AG09319 (cell line): Measurements from ENCODE around the gene MCC.

ENCODE experiments used
- DNase-seq: peaks from one replicate; pipeline ENCODE4 v3.0.0-alpha.2; 2010; ENCODE audit warnings: low read depth; ENCODE audit errors: extremely low read depth
- TF ChIP-seq, protein P1 (sequence below): IDR thresholded peaks from 2 replicates; pipeline ENCODE4 v1.5.1; 2011; ENCODE audit warnings: low read depth, mild to moderate bottlenecking, inconsistent platforms, low read length, moderate library complexity

MCC gene

DNA sequence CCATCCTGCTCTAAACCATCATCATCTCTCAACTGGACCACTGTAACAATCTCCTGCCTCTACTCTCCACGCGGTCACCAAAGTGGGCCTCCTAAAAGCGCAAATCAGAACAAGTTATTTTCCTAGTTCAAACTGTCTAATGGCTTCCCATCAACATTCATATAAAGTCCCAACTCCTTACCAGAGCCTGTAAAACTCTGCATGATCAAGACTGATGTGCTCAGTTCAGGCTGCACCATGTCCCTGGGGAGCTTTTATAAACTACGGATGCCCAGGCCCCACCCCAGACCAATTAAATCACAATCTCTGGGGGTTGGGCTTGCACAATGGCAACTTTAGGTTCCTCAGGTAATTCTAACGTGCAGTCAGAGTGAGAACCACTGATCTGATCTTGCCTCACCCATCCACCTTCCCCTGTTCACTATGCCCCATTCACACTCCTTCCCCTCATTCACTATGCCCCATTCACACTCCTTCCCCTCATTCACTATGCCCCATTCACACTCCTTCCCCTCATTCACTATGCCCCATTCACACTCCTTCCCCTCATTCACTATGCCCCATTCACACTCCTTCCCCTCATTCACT lies 382.5 kb downstream of the MCC start:
- DNase-seq: no peak
- TF ChIP-seq, protein P1, sequence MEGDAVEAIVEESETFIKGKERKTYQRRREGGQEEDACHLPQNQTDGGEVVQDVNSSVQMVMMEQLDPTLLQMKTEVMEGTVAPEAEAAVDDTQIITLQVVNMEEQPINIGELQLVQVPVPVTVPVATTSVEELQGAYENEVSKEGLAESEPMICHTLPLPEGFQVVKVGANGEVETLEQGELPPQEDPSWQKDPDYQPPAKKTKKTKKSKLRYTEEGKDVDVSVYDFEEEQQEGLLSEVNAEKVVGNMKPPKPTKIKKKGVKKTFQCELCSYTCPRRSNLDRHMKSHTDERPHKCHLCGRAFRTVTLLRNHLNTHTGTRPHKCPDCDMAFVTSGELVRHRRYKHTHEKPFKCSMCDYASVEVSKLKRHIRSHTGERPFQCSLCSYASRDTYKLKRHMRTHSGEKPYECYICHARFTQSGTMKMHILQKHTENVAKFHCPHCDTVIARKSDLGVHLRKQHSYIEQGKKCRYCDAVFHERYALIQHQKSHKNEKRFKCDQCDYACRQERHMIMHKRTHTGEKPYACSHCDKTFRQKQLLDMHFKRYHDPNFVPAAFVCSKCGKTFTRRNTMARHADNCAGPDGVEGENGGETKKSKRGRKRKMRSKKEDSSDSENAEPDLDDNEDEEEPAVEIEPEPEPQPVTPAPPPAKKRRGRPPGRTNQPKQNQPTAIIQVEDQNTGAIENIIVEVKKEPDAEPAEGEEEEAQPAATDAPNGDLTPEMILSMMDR: no peak

DNA sequence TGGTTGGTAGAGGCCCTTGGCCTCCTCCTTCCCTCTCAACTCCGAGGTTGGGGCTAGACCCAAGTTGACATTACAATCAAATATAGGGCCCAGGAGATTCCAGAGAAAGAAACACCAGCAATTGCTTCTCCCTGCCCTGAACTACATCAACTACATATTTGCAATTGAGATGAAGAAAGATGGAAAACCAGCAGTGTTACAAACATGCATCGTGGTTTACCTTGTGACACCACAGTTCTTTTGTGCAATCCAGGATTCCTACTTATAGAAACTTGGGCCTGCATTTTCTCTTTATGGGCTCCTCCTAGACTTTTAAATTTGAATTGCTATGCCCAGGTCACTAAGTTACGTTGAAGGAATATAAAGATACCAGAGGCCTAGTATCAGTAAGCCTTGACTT lies 384.9 kb downstream of the MCC start:
- DNase-seq: no peak
- TF ChIP-seq, protein P1: no peak

DNA sequence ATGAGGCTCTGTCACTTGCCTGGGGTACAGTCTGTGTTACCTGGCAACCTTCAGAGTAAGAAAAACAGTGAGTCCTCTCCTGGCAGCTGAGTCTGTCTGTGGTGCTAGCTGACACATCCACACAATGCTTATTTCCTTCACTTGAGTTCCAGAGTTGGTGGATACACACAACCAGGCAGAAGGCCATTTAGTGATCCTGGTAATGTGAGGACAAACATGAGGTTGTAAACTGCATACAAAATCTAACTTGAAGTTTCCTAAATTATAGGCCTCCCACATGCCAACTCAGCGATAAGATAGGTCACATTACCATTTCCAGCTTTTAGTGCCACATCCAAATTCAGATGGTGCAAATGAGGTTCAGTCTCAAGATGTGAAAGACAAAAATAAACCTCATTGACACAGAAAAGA lies 386.1 kb downstream of the MCC start:
- no peak for DNase-seq
- TF ChIP-seq, protein P1: no peak

DNA sequence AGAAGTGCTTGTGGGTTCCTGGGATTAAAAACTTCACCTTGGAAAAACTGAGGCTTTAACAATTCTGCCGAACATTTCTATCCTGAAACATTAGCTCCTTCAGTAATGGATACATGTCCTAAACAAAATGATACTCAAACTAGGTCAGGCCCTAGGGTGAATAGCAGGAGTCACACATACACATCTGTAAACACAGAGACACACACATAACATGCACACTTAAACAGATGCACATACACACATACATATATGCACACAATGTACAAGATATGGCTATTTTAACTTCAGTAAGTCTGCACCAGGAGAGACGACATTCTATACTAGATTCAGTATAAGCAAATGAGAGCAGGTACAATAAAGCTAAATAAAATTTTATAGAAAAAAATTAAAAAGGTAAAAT lies 387.3 kb downstream of the MCC start:
- DNase-seq: no peak
- TF ChIP-seq, protein P1: no peak

DNA sequence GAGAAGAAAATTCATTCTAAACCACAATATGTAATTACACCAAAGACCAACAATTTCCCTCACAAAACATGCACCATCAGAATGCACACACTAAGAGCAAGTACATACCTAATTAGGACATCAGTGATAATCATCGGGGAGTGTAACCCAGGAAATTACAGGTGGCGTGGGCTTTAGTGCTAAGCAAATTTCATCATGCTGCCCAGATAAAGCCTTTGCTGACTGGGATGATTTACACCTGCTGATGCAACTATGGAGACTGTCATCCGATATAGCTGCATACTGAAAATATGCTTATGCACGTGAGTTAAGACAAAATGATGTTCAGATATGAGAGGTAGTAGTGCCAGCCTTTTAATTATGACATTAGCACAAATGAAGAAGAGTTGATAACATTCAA lies 388.4 kb downstream of the MCC start:
- no peak for DNase-seq
- TF ChIP-seq, protein P1: no peak

DNA sequence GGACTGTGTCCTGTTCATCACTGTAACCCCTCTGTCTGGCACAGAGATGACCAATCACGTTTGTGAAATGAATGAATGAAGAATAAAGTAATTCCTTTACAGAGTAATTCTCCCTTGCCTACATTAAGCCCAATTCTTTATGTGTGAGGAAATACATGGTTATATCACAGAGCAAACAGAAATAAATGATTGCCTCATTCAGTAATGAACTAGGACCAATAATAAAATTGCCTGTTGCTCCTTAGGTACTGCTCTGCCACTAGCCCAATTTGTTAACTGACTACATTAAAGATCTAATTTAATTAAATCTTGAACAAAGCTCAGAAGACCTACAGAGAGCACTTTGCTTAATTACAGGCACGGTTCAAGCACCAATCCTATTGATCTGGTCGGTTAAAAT lies 389.9 kb downstream of the MCC start:
- DNase-seq: no peak
- TF ChIP-seq, protein P1: no peak

DNA sequence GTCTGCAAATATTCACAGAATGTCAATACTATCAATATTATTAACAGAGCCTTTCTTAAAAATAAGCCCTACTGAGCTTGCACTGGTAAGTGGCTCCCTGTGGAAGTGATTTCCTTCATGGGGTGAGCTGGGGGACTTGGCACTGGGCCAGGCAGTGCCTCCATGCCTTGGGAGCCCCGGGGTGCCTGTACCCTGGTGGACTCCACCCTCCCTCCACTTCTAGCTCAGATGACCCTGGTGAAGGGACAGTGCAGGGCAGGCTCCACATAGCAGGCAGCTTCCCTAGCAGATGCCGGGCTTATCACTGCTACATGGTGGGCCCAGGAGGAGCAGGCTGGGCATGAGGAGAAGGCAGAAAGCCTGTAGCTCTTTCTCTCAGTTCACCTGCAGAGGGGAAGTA lies 392.4 kb downstream of the MCC start:
- no peak for DNase-seq
- TF ChIP-seq, protein P1: no peak
